HepG2 (cell line): ENCODE results near the gene CCDC174. TPM values are rescaled to one million over a fixed set of nuclear protein-coding genes. Genes with fewer than 3 reads are reported as not detected.
A peak's percentile ranks its signal among the peaks of the same experiment; 100 is the strongest.

Experiments
- ELF4 ChIP-seq: sonication (generic); formaldehyde crosslinking; IDR thresholded peaks from 2 replicates; pipeline ENCODE4 v1.5.0; 2020; ENCODE audit warnings: missing genetic modification reagents, mild to moderate bottlenecking, moderate library complexity, borderline replicate concordance
- FOXA3 ChIP-seq: IDR thresholded peaks from 2 replicates; pipeline ENCODE4 v1.6.1; 2016; ENCODE audit warnings: missing genetic modification reagents, missing compliant biosample characterization
- FOXC1 ChIP-seq: sonication (generic); formaldehyde crosslinking; IDR thresholded peaks from 2 replicates; pipeline ENCODE4 v1.8.0; 2022; ENCODE audit warnings: mild to moderate bottlenecking, missing genetic modification reagents, borderline replicate concordance
- FOXJ3 ChIP-seq: sonication (generic); formaldehyde crosslinking; IDR thresholded peaks from 2 replicates; pipeline ENCODE4 v1.4.0; 2020; ENCODE audit warnings: missing genetic modification reagents, mild to moderate bottlenecking, borderline replicate concordance
- MTA1 ChIP-seq: sonication (generic); formaldehyde crosslinking; IDR thresholded peaks from 2 replicates; pipeline ENCODE4 v1.4.0; 2020; ENCODE audit warnings: missing genetic modification reagents, mild to moderate bottlenecking, borderline replicate concordance
- MTF2 ChIP-seq: sonication (generic); formaldehyde crosslinking; IDR thresholded peaks from 2 replicates; pipeline ENCODE4 v1.5.0; 2020; ENCODE audit warnings: missing genetic modification reagents, borderline replicate concordance
- NCOR1 ChIP-seq: fragments of 200-600 bp; sonication (generic); IDR thresholded peaks from 2 replicates; pipeline ENCODE4 v1.7.0; 2017; ENCODE audit warnings: antibody characterized with exemption, low read length, borderline replicate concordance
- NFE2 ChIP-seq: sonication (generic); formaldehyde crosslinking; IDR thresholded peaks from 2 replicates; pipeline ENCODE4 v1.4.0; 2020; ENCODE audit warnings: missing genetic modification reagents
- SMC3 ChIP-seq: IDR thresholded peaks from 2 replicates; pipeline ENCODE4 v1.6.1; 2011; ENCODE audit warnings: low read length, improper control_type of control experiment
- TP53 ChIP-seq: sonication (generic); formaldehyde crosslinking; conservative IDR thresholded peaks from 2 replicates; pipeline ENCODE4 v1.4.0; 2020; ENCODE audit warnings: missing genetic modification reagents
- ZFP91 ChIP-seq: sonication (generic); formaldehyde crosslinking; IDR thresholded peaks from 2 replicates; pipeline ENCODE4 v1.9.0; 2022; ENCODE audit warnings: missing genetic modification reagents, mild to moderate bottlenecking, borderline replicate concordance
- ZNF543 ChIP-seq: sonication (generic); formaldehyde crosslinking; IDR thresholded peaks from 2 replicates; pipeline ENCODE4 v1.4.0; 2020; ENCODE audit warnings: mild to moderate bottlenecking, missing genetic modification reagents
- ZNF605 ChIP-seq: sonication (generic); formaldehyde crosslinking; IDR thresholded peaks from 2 replicates; pipeline ENCODE4 v1.8.0; 2022; ENCODE audit warnings: mild to moderate bottlenecking, missing genetic modification reagents
- polyA plus RNA-seq, 8 experiments: library from polyadenylated mRNA; depleted of rRNA in 3 of 8; stranded (reverse) in 7 of 8; unstranded in 1 of 8; fragments of >200 nt; fragmentation: Illumina TruSeq in 4 of 8; extraction: Trizol in 4 of 8; gene quantifications; 2 replicates each; pipeline versions ENCODE4 v1.2.1 to v1.2.3, GENCODE V29; 2011 to 2016; ENCODE audit warnings: low read depth in 4 of 8, missing spikeins in 1 of 8, mixed read lengths in 1 of 8; ENCODE audit not compliant: insufficient read depth in 1 of 8
- total RNA-seq, 5 experiments: library from RNA; depleted of rRNA; stranded (reverse); fragments of >200 nt; fragmentation: Illumina TruSeq; extraction: Trizol; gene quantifications; 2 replicates each; pipeline ENCODE4 v1.2.3, GENCODE V29; 2016; ENCODE audit warnings: low read depth in 1 of 5
- TF ChIP-seq, protein P1 (sequence below): sonication (generic); formaldehyde crosslinking; IDR thresholded peaks from 2 replicates; pipeline ENCODE4 v1.8.0; 2022; ENCODE audit warnings: mild to moderate bottlenecking, missing genetic modification reagents, borderline replicate concordance
- TF ChIP-seq, protein P2 (sequence below): sonication (generic); formaldehyde crosslinking; IDR thresholded peaks from 2 replicates; pipeline ENCODE4 v1.5.0; 2020; ENCODE audit warnings: missing genetic modification reagents, mild to moderate bottlenecking, borderline replicate concordance
- TF ChIP-seq, protein P3 (sequence below): sonication (generic); formaldehyde crosslinking; IDR thresholded peaks from 2 replicates; pipeline ENCODE4 v1.4.0; 2020; ENCODE audit warnings: mild to moderate bottlenecking, missing genetic modification reagents
- TF ChIP-seq, protein P4 (sequence below): sonication (generic); formaldehyde crosslinking; IDR thresholded peaks from 2 replicates; pipeline ENCODE4 v1.5.0; 2020; ENCODE audit warnings: missing genetic modification reagents
- TF ChIP-seq, protein P5 (sequence below): sonication (generic); formaldehyde crosslinking; IDR thresholded peaks from 2 replicates; pipeline ENCODE4 v1.4.0; 2020; ENCODE audit warnings: missing genetic modification reagents

The CCDC174 gene
- total and polyA plus RNA-seq, 2 of the 13 experiments (the other 11 are each of a cell fraction or from before 2014, with no cell fraction given): 5.4 to 11.0 TPM

DNA sequence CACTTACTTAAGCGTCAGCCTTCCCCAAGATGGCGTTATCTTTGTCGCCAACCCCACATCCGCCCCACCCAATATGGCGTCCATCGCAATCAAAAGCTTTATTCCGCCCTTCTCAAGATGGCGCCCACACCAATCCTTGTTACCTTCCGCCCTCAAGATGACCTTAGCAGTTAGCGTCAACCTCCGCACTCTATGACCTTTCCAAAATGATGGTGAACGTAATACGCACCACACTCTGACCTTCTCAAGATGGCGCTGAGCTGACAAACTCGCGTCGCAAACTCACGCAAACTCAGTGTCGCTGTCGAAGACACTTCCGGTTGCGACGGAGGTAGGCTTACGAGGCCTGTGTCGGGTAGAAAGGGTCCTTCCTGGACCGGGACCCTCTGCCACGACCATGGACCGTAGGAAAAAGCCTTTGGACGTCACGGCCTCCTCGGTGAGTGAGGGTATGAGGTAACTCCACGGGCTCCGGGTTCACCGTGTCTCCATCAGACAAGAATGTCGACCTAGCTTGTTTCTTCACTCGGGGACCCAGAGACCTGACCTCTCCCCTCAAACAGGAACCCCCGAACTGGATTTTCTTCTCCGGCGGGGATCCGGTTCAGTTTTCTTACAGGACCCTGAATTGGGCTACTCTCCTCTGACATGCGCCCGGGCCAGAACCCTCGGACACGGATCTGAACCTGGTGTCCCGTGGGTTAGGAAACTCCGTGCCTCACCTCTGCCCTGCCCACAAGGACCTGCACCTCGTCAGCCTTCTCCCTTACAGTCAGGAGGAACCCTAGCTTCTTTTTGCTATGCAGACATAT is at the start of gene CCDC174 (continued):
- TF ChIP-seq, protein P1, sequence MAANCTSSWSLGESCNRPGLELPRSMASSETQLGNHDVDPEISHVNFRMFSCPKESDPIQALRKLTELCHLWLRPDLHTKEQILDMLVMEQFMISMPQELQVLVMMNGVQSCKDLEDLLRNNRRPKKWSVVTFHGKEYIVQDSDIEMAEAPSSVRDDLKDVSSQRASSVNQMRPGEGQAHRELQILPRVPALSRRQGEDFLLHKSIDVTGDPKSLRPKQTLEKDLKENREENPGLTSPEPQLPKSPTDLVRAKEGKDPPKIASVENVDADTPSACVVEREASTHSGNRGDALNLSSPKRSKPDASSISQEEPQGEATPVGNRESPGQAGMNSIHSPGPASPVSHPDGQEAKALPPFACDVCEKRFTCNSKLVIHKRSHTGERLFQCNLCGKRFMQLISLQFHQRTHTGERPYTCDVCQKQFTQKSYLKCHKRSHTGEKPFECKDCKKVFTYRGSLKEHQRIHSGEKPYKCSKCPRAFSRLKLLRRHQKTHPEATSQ: 0 out of 2 replicates have a peak, but pooled peaks have one; percentile 51
- TF ChIP-seq ELF4 (CRISPR knock-in tag) (peak; percentile 93), SMC3 (no peak), TP53 (CRISPR knock-in tag) (0 out of 2 replicates have a peak, but pooled peaks have one; percentile 16), FOXJ3 (peak; percentile 59; the same call in 1 of the 2 replicates), FOXA3 (CRISPR knock-in tag) (peak; percentile 89), NFE2 (no peak), ZFP91 (CRISPR knock-in tag) (peak; percentile 85), ZNF543 (CRISPR knock-in tag) (peak; percentile 73), ZNF605 (CRISPR knock-in tag) (peak; percentile 79), FOXC1 (CRISPR knock-in tag) (peak; percentile 90), NCOR1 (peak; percentile 42; the same call in 1 of the 2 replicates), MTA1 (CRISPR knock-in tag) (peak; percentile 56; the same call in 1 of the 2 replicates), MTF2 (CRISPR knock-in tag) (0 out of 2 replicates have a peak, but pooled peaks have one; percentile 20)
- TF ChIP-seq, protein P2, sequence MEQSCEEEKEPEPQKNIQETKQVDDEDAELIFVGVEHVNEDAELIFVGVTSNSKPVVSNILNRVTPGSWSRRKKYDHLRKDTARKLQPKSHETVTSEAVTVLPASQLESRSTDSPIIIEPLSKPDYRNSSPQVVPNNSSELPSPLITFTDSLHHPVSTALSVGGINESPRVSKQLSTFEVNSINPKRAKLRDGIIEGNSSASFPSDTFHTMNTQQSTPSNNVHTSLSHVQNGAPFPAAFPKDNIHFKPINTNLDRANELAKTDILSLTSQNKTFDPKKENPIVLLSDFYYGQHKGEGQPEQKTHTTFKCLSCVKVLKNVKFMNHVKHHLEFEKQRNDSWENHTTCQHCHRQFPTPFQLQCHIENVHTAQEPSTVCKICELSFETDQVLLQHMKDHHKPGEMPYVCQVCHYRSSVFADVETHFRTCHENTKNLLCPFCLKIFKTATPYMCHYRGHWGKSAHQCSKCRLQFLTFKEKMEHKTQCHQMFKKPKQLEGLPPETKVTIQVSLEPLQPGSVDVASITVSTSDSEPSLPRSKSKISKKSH (CRISPR knock-in tag): peak; percentile 81; the same call in 1 of the 2 replicates
- TF ChIP-seq, protein P3, sequence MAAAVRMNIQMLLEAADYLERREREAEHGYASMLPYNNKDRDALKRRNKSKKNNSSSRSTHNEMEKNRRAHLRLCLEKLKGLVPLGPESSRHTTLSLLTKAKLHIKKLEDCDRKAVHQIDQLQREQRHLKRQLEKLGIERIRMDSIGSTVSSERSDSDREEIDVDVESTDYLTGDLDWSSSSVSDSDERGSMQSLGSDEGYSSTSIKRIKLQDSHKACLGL: 0 out of 2 replicates have a peak, but pooled peaks have one; percentile 39
- TF ChIP-seq, protein P4, sequence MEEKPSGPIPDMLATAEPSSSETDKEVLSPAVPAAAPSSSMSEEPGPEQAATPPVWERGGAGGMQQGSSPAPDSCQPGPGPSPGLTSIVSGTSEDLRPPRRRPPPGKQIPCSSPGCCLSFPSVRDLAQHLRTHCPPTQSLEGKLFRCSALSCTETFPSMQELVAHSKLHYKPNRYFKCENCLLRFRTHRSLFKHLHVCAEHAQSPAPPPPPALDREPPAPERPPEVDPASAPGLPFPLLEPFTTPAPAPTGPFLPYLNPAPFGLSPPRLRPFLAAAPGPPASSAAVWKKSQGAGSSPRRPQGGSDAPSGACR (CRISPR knock-in tag): 0 out of 2 replicates have a peak, but pooled peaks have one; percentile 64
- TF ChIP-seq, protein P5, sequence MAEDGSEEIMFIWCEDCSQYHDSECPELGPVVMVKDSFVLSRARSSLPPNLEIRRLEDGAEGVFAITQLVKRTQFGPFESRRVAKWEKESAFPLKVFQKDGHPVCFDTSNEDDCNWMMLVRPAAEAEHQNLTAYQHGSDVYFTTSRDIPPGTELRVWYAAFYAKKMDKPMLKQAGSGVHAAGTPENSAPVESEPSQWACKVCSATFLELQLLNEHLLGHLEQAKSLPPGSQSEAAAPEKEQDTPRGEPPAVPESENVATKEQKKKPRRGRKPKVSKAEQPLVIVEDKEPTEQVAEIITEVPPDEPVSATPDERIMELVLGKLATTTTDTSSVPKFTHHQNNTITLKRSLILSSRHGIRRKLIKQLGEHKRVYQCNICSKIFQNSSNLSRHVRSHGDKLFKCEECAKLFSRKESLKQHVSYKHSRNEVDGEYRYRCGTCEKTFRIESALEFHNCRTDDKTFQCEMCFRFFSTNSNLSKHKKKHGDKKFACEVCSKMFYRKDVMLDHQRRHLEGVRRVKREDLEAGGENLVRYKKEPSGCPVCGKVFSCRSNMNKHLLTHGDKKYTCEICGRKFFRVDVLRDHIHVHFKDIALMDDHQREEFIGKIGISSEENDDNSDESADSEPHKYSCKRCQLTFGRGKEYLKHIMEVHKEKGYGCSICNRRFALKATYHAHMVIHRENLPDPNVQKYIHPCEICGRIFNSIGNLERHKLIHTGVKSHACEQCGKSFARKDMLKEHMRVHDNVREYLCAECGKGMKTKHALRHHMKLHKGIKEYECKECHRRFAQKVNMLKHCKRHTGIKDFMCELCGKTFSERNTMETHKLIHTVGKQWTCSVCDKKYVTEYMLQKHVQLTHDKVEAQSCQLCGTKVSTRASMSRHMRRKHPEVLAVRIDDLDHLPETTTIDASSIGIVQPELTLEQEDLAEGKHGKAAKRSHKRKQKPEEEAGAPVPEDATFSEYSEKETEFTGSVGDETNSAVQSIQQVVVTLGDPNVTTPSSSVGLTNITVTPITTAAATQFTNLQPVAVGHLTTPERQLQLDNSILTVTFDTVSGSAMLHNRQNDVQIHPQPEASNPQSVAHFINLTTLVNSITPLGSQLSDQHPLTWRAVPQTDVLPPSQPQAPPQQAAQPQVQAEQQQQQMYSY (CRISPR knock-in tag): no peak
